Measurements from ENCODE around the gene DENND1A. TPM values are rescaled to one million over a fixed set of nuclear protein-coding genes. Genes with fewer than 3 reads are reported as not detected.
A peak's percentile ranks its signal among the peaks of the same experiment; 100 is the strongest.

Gene DENND1A
- polyA plus RNA-seq, 1 experiment = 16.2 TPM

- H3K27ac ChIP-seq (ENCODE audit: low read depth, low read length) = no peak overlapping the region
- H3K27me3 ChIP-seq (ENCODE audit: control insufficient read depth, insufficient read depth, low read length) = no peaks in the 10 kb centered on the region
- DNase-seq (ENCODE audit: low read depth, low spot score) = peak; percentile 68
- no peaks in the 10 kb centered on the region for H3K9me3 ChIP-seq (ENCODE audit: control insufficient read depth, insufficient read depth, low read length)
- no peak overlapping the region for H3K4me3 ChIP-seq (ENCODE audit: low read depth, low read length)
- POLR2A ChIA-PET = no interaction called here
- CTCF ChIA-PET = no interaction called here
- no peak for TF ChIP-seq CTCF (IDR thresholded peaks at IDR 0.05; ENCODE audit: low read depth, low read length)
These were observed 145.4 kb downstream of the DENND1A start for GRCh38 chr9:123784518-123784917.

GRCh38 chr9:123778232-123778902 is 151.6 kb downstream of the DENND1A start:
- Histone ChIP-seq H3K4me3 (ENCODE audit: low read depth, low read length) (no peak overlapping the region), H3K27ac (ENCODE audit: low read depth, low read length) (no peak overlapping the region), H3K27me3 (ENCODE audit: control insufficient read depth, insufficient read depth, low read length) (no peaks in the 10 kb centered on the region), H3K9me3 (ENCODE audit: control insufficient read depth, insufficient read depth, low read length) (no peaks in the 10 kb centered on the region)
- ChIA-PET CTCF (no interaction called here), POLR2A (no interaction called here)
- no peak for DNase-seq (ENCODE audit: low read depth, low spot score)
- no peak for TF ChIP-seq CTCF (IDR thresholded peaks at IDR 0.05; ENCODE audit: low read depth, low read length)

GRCh38 chr9:123776708-123777537 is 153.0 kb downstream of the DENND1A start:
- Histone ChIP-seq H3K4me3 (ENCODE audit: low read depth, low read length) (no peak overlapping the region), H3K27ac (ENCODE audit: low read depth, low read length) (no peak overlapping the region), H3K9me3 (ENCODE audit: control insufficient read depth, insufficient read depth, low read length) (no peaks in the 10 kb centered on the region), H3K27me3 (ENCODE audit: control insufficient read depth, insufficient read depth, low read length) (no peaks in the 10 kb centered on the region)
- no peak for DNase-seq (ENCODE audit: low read depth, low spot score)
- no peak for TF ChIP-seq CTCF (IDR thresholded peaks at IDR 0.05; ENCODE audit: low read depth, low read length)
- ChIA-PET CTCF (no interaction called here), POLR2A (no interaction called here)

- Histone ChIP-seq H3K27ac (ENCODE audit: low read depth, low read length) (no peak overlapping the region), H3K4me3 (ENCODE audit: low read depth, low read length) (no peak overlapping the region), H3K27me3 (ENCODE audit: control insufficient read depth, insufficient read depth, low read length) (no peaks in the 10 kb centered on the region), H3K9me3 (ENCODE audit: control insufficient read depth, insufficient read depth, low read length) (no peaks in the 10 kb centered on the region)
- TF ChIP-seq CTCF (IDR thresholded peaks at IDR 0.05; ENCODE audit: low read depth, low read length) = no peak
- ChIA-PET POLR2A (no interaction called here), CTCF (no interaction called here)
- DNase-seq (ENCODE audit: low read depth, low spot score) = no peak
These were observed 154.3 kb downstream of the DENND1A start for GRCh38 chr9:123775289-123776284.
